Tibial nerve (tissue), 4 donors: ENCODE data around the gene SIN3A.

Source experiments
- EP300 ChIP-seq, 2 donors: sonication (generic); formaldehyde crosslinking; IDR thresholded peaks; one replicate each; pipeline ENCODE4 v1.6.1; 2017; ENCODE audit warnings: antibody characterized with exemption in 2 of 2, mild to moderate bottlenecking in 1 of 2
- POLR2A ChIP-seq, 2 donors: fragments of 450-650 bp; IDR thresholded peaks; one replicate each; pipeline ENCODE4 v1.6.1; 2017; ENCODE audit warnings: antibody characterized with exemption in 2 of 2, mild to moderate bottlenecking in 2 of 2, moderate library complexity in 2 of 2
- TF ChIP-seq, protein P1 (sequence below), 5 experiments: fragments of 200-600 bp in 3 of 5; fragments of 450-650 bp in 2 of 5; sonication (generic) in 3 of 5; IDR thresholded peaks; one replicate each; pipeline ENCODE4 v1.5.1; 2016 to 2019; ENCODE audit warnings: antibody characterized with exemption in 5 of 5, mild to moderate bottlenecking in 3 of 5, moderate library complexity in 2 of 5

DNA sequence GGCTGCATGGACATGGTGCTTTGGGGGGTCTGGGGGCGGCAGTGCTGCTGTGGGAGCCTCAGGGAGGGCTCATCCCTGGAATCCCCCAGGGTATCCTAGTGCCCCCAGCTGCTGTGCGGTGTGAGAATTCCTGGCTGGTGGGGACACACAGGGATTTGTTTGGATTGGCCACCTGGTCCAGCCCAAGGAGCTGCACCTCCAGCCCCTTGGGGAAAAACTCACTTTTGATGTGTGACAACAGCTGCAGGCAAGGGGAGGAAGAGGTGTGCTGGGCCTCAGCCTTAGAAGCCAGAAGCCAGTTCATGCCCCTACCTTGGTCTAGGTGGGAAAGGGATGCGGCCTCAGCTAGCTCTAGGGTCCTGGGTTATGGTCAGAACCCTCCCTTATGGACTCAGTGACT lies 124.0 kb downstream of the SIN3A start:
- TF ChIP-seq POLR2A (IDR thresholded peaks at IDR 0.05), result no peak
- TF ChIP-seq, protein P1, sequence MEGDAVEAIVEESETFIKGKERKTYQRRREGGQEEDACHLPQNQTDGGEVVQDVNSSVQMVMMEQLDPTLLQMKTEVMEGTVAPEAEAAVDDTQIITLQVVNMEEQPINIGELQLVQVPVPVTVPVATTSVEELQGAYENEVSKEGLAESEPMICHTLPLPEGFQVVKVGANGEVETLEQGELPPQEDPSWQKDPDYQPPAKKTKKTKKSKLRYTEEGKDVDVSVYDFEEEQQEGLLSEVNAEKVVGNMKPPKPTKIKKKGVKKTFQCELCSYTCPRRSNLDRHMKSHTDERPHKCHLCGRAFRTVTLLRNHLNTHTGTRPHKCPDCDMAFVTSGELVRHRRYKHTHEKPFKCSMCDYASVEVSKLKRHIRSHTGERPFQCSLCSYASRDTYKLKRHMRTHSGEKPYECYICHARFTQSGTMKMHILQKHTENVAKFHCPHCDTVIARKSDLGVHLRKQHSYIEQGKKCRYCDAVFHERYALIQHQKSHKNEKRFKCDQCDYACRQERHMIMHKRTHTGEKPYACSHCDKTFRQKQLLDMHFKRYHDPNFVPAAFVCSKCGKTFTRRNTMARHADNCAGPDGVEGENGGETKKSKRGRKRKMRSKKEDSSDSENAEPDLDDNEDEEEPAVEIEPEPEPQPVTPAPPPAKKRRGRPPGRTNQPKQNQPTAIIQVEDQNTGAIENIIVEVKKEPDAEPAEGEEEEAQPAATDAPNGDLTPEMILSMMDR (IDR thresholded peaks at IDR 0.05), result no peak
- TF ChIP-seq EP300 (IDR thresholded peaks at IDR 0.05), result no peak
